OCI-LY1 (cell line): ENCODE measurements around the gene CD109.

ENCODE experiments used
- EZH2 ChIP-seq: fragments of 200-600 bp; sonication (generic), shearing (Covaris generic); IDR thresholded peaks from 2 replicates; pipeline ENCODE4 v1.8.0; 2017; ENCODE audit warnings: borderline replicate concordance, mixed run types, mild to moderate bottlenecking, antibody characterized with exemption, low read length, moderate library complexity, mixed read lengths
- TF ChIP-seq, protein P1 (sequence below): fragments of 200-600 bp; sonication (generic), shearing (Covaris generic); IDR thresholded peaks from 2 replicates; pipeline ENCODE4 v1.5.1; 2017; ENCODE audit warnings: mild to moderate bottlenecking, antibody characterized with exemption, low read length, moderate library complexity, mixed read lengths

DNA sequence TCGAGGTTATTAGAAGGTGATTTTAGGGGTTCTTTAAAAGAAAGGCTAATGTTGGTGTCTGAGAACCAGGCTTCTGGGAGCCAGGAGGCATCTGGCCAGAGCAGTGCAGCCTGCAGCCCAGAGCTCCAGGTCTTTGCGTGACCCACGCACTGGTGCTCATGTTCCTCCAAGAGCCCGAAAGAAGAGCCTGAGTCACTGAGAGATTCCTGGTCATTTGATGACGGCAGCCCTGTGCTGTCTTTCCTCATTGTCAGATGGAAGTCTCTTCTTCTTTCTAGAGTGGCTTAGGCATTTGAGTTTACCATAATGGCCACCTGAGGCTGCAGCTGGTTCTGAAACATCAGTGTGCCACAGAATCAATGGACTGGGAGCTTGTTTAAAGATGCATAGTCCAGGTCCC lies 46.4 kb downstream of the CD109 start:
- TF ChIP-seq, protein P1, sequence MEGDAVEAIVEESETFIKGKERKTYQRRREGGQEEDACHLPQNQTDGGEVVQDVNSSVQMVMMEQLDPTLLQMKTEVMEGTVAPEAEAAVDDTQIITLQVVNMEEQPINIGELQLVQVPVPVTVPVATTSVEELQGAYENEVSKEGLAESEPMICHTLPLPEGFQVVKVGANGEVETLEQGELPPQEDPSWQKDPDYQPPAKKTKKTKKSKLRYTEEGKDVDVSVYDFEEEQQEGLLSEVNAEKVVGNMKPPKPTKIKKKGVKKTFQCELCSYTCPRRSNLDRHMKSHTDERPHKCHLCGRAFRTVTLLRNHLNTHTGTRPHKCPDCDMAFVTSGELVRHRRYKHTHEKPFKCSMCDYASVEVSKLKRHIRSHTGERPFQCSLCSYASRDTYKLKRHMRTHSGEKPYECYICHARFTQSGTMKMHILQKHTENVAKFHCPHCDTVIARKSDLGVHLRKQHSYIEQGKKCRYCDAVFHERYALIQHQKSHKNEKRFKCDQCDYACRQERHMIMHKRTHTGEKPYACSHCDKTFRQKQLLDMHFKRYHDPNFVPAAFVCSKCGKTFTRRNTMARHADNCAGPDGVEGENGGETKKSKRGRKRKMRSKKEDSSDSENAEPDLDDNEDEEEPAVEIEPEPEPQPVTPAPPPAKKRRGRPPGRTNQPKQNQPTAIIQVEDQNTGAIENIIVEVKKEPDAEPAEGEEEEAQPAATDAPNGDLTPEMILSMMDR, result no peak
- TF ChIP-seq EZH2, result no peak
